Amniotic epithelial cell (primary cell): ENCODE measurements around the gene SHH.
A peak's percentile ranks its signal among the peaks of the same experiment; 100 is the strongest.

ENCODE experiments used
- DNase-seq: peaks from one replicate; pipeline ENCODE4 v3.0.0-alpha.2; 2010; ENCODE audit warnings: low read depth

The SHH gene

GRCh38 chr7:155792315-155792960, 19.8 kb downstream of the SHH start:
- DNase-seq = no peak

GRCh38 chr7:155791836-155792235, 20.4 kb downstream of the SHH start:
- DNase-seq = no peak

GRCh38 chr7:155791214-155791737, 21.0 kb downstream of the SHH start:
- DNase-seq = no peak

- DNase-seq = no peak
These were observed 21.6 kb downstream of the SHH start for GRCh38 chr7:155790666-155791065.

- DNase-seq = no peak
These were observed 23.1 kb downstream of the SHH start for GRCh38 chr7:155789001-155789725.

GRCh38 chr7:155788616-155789000, 23.7 kb downstream of the SHH start:
- no peak for DNase-seq

- DNase-seq = peak; percentile 51
These were observed 25.0 kb downstream of the SHH start for GRCh38 chr7:155787171-155787851.

- DNase-seq = no peak
These were observed 25.8 kb downstream of the SHH start for GRCh38 chr7:155786491-155786890.

GRCh38 chr7:155785536-155785935, 26.7 kb downstream of the SHH start:
- DNase-seq = no peak

GRCh38 chr7:155782466-155782865, 29.8 kb downstream of the SHH start:
- no peak for DNase-seq

GRCh38 chr7:155781433-155781832, 30.8 kb downstream of the SHH start:
- DNase-seq = no peak

GRCh38 chr7:155780884-155781283, 31.4 kb downstream of the SHH start:
- DNase-seq = no peak

- DNase-seq = no peak
These were observed 33.9 kb downstream of the SHH start for GRCh38 chr7:155778349-155778748.

- no peak for DNase-seq
These were observed 35.7 kb downstream of the SHH start for GRCh38 chr7:155776606-155777005.

GRCh38 chr7:155775691-155776090, 36.6 kb downstream of the SHH start:
- no peak for DNase-seq

GRCh38 chr7:155774947-155775346, 37.3 kb downstream of the SHH start:
- DNase-seq = no peak

GRCh38 chr7:155773531-155773930, 38.7 kb downstream of the SHH start:
- peak; percentile 77 for DNase-seq

GRCh38 chr7:155770241-155770640, 42.0 kb downstream of the SHH start:
- DNase-seq = peak; percentile 31

- peak; percentile 100 for DNase-seq
These were observed 42.6 kb downstream of the SHH start for GRCh38 chr7:155769701-155770100.

GRCh38 chr7:155766966-155767916, 45.0 kb downstream of the SHH start:
- no peak for DNase-seq

- DNase-seq = no peak
These were observed 45.9 kb downstream of the SHH start for GRCh38 chr7:155766386-155766785.

GRCh38 chr7:155765458-155765857, 46.8 kb downstream of the SHH start:
- DNase-seq = no peak
